Right lobe of liver (tissue), 4 donors: Measurements from ENCODE around the gene CORO2B.

ENCODE experiments used
- POLR2A ChIP-seq: fragments of 450-650 bp; IDR thresholded peaks from one replicate; pipeline ENCODE4 v1.6.1; 2017; ENCODE audit warnings: antibody characterized with exemption, mild to moderate bottlenecking
- TF ChIP-seq, protein P1 (sequence below), 4 donors: fragments of 200-600 bp in 3 of 4; fragments of 450-650 bp in 1 of 4; IDR thresholded peaks; one replicate each; pipeline versions ENCODE4 v1.5.1 to v1.8.0; 2016 to 2022; ENCODE audit warnings: antibody characterized with exemption in 4 of 4, mild to moderate bottlenecking in 2 of 4
- donor health status: DM: no; HTN: no; CAD: no.
- donor health status: DM: no; HTN: no; CAD: no.
- donor health status: DM: no; HTN: yes; CAD: no.

DNA sequence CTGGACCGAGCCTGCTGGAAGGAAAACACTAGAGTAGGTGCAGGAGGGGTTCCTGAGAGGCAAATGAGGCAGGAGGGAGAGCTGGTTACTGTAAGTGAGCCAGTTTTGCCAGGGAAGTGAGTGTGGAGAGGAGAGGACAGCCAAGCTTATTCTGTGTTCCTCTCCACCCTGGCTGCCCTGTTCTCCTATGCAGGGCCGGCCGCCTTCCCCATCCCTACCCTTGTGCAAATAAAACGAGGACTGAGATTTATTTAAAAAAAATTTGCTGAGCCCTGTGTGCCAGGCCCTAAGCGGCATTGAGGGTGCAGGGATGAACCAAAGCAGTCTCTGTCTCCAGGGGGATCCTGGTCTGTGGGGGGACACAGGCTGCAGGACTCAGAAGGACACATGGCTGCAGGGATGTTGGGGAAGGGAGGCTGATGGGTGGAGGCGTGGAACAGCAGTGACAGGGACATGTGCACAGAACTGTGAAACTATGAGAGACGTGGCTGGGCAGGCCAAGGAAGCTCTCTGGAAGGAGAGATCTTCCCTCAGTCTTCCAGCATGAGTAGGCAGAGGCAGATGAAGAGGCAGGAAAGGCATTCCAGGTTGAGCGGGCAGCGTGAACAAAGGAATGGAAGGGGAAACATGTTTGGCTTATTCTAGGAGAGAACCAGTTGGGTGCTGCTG lies 12.1 kb downstream of the CORO2B start:
- TF ChIP-seq, protein P1, sequence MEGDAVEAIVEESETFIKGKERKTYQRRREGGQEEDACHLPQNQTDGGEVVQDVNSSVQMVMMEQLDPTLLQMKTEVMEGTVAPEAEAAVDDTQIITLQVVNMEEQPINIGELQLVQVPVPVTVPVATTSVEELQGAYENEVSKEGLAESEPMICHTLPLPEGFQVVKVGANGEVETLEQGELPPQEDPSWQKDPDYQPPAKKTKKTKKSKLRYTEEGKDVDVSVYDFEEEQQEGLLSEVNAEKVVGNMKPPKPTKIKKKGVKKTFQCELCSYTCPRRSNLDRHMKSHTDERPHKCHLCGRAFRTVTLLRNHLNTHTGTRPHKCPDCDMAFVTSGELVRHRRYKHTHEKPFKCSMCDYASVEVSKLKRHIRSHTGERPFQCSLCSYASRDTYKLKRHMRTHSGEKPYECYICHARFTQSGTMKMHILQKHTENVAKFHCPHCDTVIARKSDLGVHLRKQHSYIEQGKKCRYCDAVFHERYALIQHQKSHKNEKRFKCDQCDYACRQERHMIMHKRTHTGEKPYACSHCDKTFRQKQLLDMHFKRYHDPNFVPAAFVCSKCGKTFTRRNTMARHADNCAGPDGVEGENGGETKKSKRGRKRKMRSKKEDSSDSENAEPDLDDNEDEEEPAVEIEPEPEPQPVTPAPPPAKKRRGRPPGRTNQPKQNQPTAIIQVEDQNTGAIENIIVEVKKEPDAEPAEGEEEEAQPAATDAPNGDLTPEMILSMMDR (IDR thresholded peaks at IDR 0.05) = no peak
- TF ChIP-seq POLR2A = no peak
